GM18498 (cell line): ENCODE measurements around the gene TNFSF10.
"Not testable (repeated sequence)": the region's sequence is repeated elsewhere in the genome, so short reads cannot be mapped to it uniquely, and the experiment has no call there.

Experiments
- ATAC-seq: cut with Tn5 transposase; IDR thresholded peaks from one replicate; pipeline ENCODE4 v1.9.1; 2021; ENCODE audit warnings: mild to moderate bottlenecking, moderate library complexity; ENCODE audit not compliant: unreplicated experiment

TNFSF10 gene

GRCh38 chr3:172546105-172546504 is 22.9 kb upstream of the TNFSF10 start:
- ATAC-seq = peak; percentile 7

GRCh38 chr3:172544404-172544803 is 21.2 kb upstream of the TNFSF10 start:
- no peak for ATAC-seq

GRCh38 chr3:172543884-172544283 is 20.7 kb upstream of the TNFSF10 start:
- no peak for ATAC-seq

GRCh38 chr3:172543419-172543818 is 20.2 kb upstream of the TNFSF10 start:
- no peak for ATAC-seq

- no peak for ATAC-seq
Measured at GRCh38 chr3:172542999-172543398, 19.8 kb upstream of the TNFSF10 start.

- no peak for ATAC-seq
Measured at GRCh38 chr3:172541945-172542488, 18.8 kb upstream of the TNFSF10 start.

- ATAC-seq = no peak
Measured at GRCh38 chr3:172540049-172540448, 16.8 kb upstream of the TNFSF10 start.

GRCh38 chr3:172539273-172539672 is 16.0 kb upstream of the TNFSF10 start:
- no peak for ATAC-seq

GRCh38 chr3:172538368-172539151 is 15.3 kb upstream of the TNFSF10 start:
- no peak for ATAC-seq

- no peak for ATAC-seq
Measured at GRCh38 chr3:172537507-172538158, 14.4 kb upstream of the TNFSF10 start.

GRCh38 chr3:172536993-172537419 is 13.8 kb upstream of the TNFSF10 start:
- ATAC-seq = no peak

GRCh38 chr3:172536505-172536904 is 13.3 kb upstream of the TNFSF10 start:
- ATAC-seq = no peak

- ATAC-seq = no peak
Measured at GRCh38 chr3:172530566-172530965, 7.3 kb upstream of the TNFSF10 start.

- no peak for ATAC-seq
Measured at GRCh38 chr3:172530101-172530561, 6.9 kb upstream of the TNFSF10 start.

- no peak for ATAC-seq
Measured at GRCh38 chr3:172528677-172529076, 5.4 kb upstream of the TNFSF10 start.

- no peak for ATAC-seq
Measured at GRCh38 chr3:172527306-172527705, 4.1 kb upstream of the TNFSF10 start.

- ATAC-seq = no peak
Measured at GRCh38 chr3:172525116-172525613, 1.9 kb upstream of the TNFSF10 start.

GRCh38 chr3:172524611-172525010 is 1.4 kb upstream of the TNFSF10 start:
- no peak for ATAC-seq

- not testable (repeated sequence) for ATAC-seq
Measured at GRCh38 chr3:172521837-172522726, 1.1 kb downstream of the TNFSF10 start.

GRCh38 chr3:172520301-172520831 is 2.9 kb downstream of the TNFSF10 start:
- peak; percentile 61 for ATAC-seq
